Parietal lobe (tissue), 2 donors: ENCODE results near the gene PIGQ. TPM values are rescaled to one million over a fixed set of nuclear protein-coding genes. Genes with fewer than 3 reads are reported as not detected.

Experiments used
- small RNA-seq: library from RNA; depleted of rRNA; stranded (forward); fragments of <200 nt; gene quantifications from one replicate; pipeline ENCODE3, GENCODE V24; 2014; ENCODE audit warnings: low replicate concordance
- total RNA-seq: library from RNA; depleted of rRNA; stranded (reverse); fragments of >200 nt; gene quantifications from one replicate; pipeline ENCODE4 v1.2.3, GENCODE V29; 2014

PIGQ gene
- total RNA-seq: 42.3 TPM

DNA sequence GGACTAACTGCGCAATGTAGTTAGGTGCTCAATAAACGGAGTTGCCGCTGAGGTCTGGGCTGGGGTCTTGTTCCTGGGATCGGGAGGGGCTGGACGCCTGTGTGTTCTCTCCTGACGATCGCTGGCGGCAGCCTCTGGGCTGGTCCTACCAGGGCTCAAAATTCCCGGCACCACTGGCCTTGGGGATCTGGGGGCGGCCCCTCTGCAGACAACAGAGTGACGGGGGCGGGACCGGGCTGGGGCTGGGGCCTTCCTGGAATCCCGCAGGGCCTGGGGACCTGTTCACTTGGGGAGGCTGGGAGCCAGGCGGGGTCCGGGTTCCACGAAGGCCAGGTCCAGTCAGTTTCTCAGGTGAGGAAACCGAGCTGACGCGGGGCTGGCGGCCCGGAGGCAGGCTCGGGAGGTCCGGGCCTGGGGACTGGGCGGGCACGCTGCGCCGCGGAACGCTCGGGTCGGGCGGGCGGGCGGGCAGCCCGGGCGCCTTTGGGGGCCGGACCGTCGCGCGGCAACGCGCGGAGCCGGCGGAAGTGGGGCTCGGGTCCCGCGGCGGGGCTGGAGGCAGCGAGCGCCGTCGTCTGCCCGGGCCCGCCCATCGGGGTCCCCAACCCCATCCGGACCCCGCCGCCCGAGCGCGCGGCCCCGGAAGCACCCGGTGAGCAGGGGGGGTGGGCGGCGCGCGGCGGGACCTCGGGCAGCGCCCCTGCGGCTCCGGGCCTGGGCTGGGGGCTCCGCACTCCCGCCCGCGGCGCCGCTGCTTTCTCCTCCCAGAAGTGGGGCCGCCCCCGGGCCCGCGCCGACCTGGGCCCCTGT is at the start of gene PIGQ:
PIGQ (plus strand) TSS at position 524 of the 810 bp plus-strand sequence. CDS start 4,107 bp downstream, outside the sequence.

DNA sequence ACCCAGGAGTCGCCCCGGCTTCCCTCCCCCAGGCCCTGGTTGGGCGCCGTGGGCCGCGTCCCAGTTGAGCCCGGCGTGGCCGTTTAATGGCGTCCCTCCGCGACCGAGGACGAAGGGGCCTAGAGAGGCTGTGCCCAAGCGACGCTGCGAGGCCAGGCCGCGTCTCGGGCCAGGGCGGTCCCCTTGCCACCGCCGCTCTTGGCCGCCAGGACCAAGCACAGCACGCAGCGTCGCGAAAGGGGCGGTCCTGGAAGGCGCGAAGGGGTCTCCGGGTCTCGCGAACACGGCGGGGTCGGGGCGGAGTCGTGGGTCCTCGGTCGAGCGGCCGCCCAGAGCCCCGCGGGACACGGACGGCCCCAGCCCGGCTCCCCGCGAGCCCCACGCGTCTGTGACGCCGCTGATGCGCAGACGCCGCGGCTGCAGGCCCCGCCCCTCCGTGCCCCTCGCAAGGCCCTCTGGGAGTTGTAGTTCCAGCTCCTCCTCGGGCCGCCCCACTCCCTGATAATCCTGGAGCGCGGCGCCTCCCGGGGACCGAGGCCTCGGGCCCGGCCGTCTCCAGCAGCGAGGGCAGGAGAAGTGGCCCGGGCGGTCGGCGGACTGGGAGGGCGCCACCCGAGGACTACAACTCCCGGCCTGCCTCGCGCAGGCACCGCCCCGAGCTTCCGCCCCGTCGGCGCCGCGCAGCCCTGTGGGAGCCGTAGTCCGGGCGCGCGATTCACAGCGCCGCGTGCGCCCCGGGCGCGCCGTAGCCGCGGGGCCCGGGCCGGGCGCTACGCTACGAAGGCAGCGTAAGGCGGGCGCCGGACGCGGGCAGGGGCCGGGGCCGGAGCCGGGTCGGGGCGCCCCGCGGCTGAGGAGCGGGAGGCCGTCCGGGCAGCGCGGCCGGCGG is 42.5 kb upstream of the PIGQ start, which contains the start of gene CAPN15:
CAPN15 (plus strand) TSS at position 698 of the 889 bp plus-strand sequence. CDS start 19,127 bp downstream, outside the sequence.

DNA sequence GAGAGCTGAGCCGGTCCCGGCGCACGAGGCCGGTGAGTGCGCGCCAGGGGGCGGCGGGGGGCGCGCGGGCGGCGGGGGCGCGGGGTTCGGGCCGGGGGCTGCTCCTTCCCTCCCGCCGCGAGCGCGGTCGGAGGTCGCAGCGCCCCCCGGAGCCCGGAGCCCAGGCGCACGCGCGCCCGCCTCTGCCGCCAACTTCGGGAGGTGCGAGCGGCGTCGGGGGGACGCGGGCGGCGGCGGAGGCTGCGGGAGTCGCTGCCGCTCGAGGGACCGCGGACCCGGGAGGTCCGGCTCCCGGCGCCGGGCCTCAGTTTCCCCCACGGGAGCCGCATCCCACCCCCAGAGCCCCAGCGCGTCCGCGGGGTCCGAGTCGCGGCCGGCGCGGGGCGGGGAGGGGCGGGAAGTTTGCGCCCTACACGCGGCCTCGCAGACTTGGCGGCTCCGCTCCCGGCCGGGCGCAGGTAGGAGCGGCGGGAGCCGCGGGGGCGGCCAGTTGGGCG is 9.5 kb upstream of the PIGQ start, which contains the start of gene PRR35:
PRR35 (plus strand) TSS at position 191 of the 497 bp plus-strand sequence. CDS start 2,901 bp downstream, outside the sequence.

DNA sequence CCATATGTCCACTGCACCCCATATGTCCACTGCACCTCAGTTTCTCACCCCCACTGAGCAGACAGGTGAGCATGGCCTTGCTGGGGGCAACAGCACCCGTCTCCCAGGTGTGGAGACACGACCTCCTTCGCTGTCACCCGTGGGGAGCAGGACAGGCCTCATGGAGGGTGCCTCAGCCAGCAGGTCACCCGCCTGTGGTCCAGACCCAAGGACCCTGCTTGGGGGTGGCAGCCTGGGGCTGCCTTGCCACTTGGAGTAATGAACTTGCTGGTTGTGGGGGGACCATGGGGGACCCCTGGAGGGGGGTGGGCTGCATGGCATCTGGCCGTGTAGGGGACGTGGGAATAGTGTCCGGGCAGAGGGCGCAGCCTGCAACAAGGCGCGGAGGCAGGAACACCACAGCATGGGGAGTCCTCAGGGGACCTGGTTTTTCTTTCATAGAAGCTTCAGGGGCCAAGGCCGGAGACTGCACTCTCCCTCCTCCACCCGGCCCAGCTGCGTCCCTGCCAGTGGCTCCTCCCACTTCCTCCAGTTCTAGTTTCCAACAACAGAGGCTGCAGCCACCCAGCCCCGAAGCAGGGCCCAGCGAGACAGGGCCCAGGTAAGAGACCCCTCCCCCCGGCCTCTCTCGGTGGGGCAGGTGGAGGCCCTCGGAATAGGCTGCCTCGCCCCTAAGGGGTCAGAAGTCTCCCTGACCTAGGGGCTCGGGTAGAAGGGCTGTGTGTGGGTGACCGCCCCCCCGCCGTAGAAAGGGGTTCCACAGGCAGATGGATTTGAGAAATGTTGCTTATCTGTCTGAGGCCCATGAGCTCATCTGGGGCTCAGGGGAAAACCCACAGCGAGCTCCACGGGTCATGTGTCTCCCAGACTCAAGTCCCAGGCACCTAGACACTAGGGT is 3.0 kb upstream of the PIGQ start, which contains the start of gene NHLRC4:
NHLRC4 (plus strand) TSS at position 531 of the 898 bp plus-strand sequence. CDS start 1,043 bp downstream, outside the sequence.

DNA sequence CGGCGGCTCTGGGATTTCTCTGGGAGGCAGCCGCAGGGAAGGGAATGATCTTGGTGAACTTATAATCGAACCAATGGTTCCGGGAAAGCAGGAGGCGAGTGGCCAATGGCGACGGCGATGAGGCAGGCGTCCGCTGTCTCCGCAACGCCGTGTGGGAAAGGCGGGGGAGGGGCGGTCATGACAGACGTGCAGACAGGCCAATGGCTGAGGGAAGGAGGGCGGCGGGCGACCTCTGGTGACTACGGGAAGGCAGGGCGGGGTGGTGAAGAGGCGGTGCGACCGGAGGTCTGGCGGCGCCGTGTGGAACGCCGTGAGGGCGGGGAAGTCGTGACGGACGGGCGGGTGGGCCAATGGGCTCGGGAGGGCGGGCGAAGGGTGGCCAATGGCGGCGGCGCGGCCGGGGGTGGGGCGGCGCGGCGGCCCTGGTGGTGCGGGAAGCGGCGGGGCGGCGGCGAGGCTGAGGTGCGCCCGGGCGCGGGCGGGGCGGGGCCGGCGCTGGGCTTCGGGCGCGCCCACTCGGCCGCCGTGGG is 20.0 kb downstream of the PIGQ start, which contains the start of gene RAB40C:
RAB40C (plus strand) TSS at position 409 of the 530 bp plus-strand sequence. CDS start 226 bp downstream, outside the sequence.

DNA sequence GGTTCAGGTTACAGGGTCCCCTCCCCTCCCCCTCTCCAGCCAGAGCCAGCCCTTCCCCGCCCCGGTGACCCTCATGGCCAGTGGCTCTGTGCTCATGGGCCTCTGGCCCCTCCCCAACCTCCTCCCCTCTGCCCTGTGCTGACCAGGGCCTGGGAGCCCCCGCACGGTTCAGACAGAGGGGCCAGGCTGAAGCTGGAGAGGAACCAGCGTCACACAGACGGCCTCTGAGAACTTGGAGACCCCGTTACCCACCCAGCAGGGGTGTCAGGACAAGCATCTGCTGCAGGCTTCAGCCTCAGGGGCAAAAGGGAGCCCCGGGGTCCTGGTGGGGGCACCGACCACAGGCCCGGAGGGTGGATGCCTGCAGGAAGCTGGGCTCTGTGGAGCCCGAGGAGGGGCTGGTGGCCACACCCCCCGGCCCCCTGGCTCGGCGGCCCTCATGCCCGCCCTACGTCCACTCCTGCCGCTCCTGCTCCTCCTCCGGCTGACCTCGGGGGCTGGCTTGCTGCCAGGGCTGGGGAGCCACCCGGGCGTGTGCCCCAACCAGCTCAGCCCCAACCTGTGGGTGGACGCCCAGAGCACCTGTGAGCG is 61.1 kb downstream of the PIGQ start, which contains the start of gene WFIKKN1:
WFIKKN1 (plus strand) TSS at position 171 of the 591 bp plus-strand sequence; CDS start at position 440, 269 bp downstream.

Small RNA genes lying within 50 kb of the gene (small RNA-seq; reads per million reads assigned to genes)
- gene MIR3176: 0.52 reads per million, percentile 46 among the genes with 10 or more reads in this experiment
- not detected for gene MIR5587
- gene Z98883.1: not detected

Other genes starting within 250 kb of the PIGQ start
- 27.2 TPM for gene AXIN1, start 217.2 kb upstream of the PIGQ start, total RNA-seq
- 26.6 TPM for gene MRPL28, start 199.4 kb upstream of the PIGQ start, total RNA-seq
- gene PGAP6, start 188.0 kb upstream of the PIGQ start, total RNA-seq: 25.4 TPM
- 25.7 TPM for gene NME4, start 172.8 kb upstream of the PIGQ start, total RNA-seq
- 12.5 TPM for gene DECR2, start 168.1 kb upstream of the PIGQ start, total RNA-seq
- 55.1 TPM for gene RAB11FIP3, start 144.3 kb upstream of the PIGQ start, total RNA-seq
- 20.7 TPM for gene CAPN15, start 42.3 kb upstream of the PIGQ start, total RNA-seq
- gene PRR35, start 9.6 kb upstream of the PIGQ start, total RNA-seq: not detected
- 0.31 TPM for gene NHLRC4, start 3.0 kb upstream of the PIGQ start, total RNA-seq
- gene RAB40C, start 20.1 kb downstream of the PIGQ start, total RNA-seq: 27.5 TPM
- gene WFIKKN1, start 61.0 kb downstream of the PIGQ start, total RNA-seq: 1.3 TPM
- 36.6 TPM for gene METTL26, start 66.3 kb downstream of the PIGQ start, total RNA-seq
- 8.1 TPM for gene MCRIP2, start 71.9 kb downstream of the PIGQ start, total RNA-seq
- 26.9 TPM for gene WDR90, start 79.4 kb downstream of the PIGQ start, total RNA-seq
- 55.1 TPM for gene RHOT2, start 98.2 kb downstream of the PIGQ start, total RNA-seq
- 1.6 TPM for gene RHBDL1, start 105.7 kb downstream of the PIGQ start, total RNA-seq
- gene STUB1, start 110.4 kb downstream of the PIGQ start, total RNA-seq: 60.1 TPM
- 23.2 TPM for gene JMJD8, start 114.4 kb downstream of the PIGQ start, total RNA-seq
- gene WDR24, start 120.4 kb downstream of the PIGQ start, total RNA-seq: 6.6 TPM
- gene FBXL16, start 135.8 kb downstream of the PIGQ start, total RNA-seq: 10.6 TPM
- 17.5 TPM for gene METRN, start 145.2 kb downstream of the PIGQ start, total RNA-seq
- 21.0 TPM for gene ANTKMT, start 151.2 kb downstream of the PIGQ start, total RNA-seq
- 7.5 TPM for gene CCDC78, start 156.5 kb downstream of the PIGQ start, total RNA-seq
- 10.6 TPM for gene HAGHL, start 157.1 kb downstream of the PIGQ start, total RNA-seq
- 84.2 TPM for gene CIAO3, start 171.0 kb downstream of the PIGQ start, total RNA-seq
- gene MSLN, start 190.8 kb downstream of the PIGQ start, total RNA-seq: not detected
- 15.3 TPM for gene RPUSD1, start 218.4 kb downstream of the PIGQ start, total RNA-seq
- gene CHTF18, start 218.7 kb downstream of the PIGQ start, total RNA-seq: 21.0 TPM
- not detected for gene GNG13, start 230.8 kb downstream of the PIGQ start, total RNA-seq